Epithelial cell of esophagus (primary cell): Measurements from ENCODE around the gene ITGA2.
A peak's percentile ranks its signal among the peaks of the same experiment; 100 is the strongest.

ENCODE experiments used
- DNase-seq: peaks from one replicate; pipeline ENCODE4 v3.0.0; 2010; ENCODE audit warnings: low read depth
- H3K4me3 ChIP-seq: 2 replicates; pipeline ENCODE4 v1.5.1; 2011; ENCODE audit warnings: mild to moderate bottlenecking, low read length, control low read depth
- TF ChIP-seq, protein P1 (sequence below): IDR thresholded peaks from 2 replicates; pipeline ENCODE4 v1.5.1; 2011; ENCODE audit warnings: low read depth, mild to moderate bottlenecking, low read length, control low read depth, inconsistent platforms; ENCODE audit not compliant: insufficient read depth; ENCODE audit errors: missing control alignments

ITGA2 gene

DNA sequence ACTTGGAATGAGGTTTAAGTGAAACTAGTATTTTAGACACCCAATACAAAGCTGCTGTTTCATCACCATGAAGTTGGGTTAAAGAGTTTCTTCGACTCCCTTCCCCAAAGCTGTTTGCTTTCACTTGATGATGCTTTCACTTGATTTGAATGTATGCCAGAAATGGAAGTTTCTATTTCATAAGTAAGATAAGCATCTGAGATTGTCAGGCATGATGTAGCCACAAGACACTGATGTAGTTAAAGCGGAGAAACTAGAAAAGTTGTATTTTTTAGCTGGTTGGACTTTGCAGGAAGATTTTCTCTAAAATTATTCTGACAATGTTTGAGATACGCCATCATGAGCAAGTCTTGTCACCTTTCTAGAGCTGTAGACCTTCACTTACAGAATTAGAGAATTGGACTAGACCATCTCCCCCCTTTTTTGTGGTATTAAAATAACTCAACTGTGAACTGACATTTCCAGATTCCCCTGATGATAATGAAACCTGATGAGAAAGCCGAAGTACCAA, 100.4 kb downstream of the ITGA2 start:
- DNase-seq, result no peak
- TF ChIP-seq, protein P1, sequence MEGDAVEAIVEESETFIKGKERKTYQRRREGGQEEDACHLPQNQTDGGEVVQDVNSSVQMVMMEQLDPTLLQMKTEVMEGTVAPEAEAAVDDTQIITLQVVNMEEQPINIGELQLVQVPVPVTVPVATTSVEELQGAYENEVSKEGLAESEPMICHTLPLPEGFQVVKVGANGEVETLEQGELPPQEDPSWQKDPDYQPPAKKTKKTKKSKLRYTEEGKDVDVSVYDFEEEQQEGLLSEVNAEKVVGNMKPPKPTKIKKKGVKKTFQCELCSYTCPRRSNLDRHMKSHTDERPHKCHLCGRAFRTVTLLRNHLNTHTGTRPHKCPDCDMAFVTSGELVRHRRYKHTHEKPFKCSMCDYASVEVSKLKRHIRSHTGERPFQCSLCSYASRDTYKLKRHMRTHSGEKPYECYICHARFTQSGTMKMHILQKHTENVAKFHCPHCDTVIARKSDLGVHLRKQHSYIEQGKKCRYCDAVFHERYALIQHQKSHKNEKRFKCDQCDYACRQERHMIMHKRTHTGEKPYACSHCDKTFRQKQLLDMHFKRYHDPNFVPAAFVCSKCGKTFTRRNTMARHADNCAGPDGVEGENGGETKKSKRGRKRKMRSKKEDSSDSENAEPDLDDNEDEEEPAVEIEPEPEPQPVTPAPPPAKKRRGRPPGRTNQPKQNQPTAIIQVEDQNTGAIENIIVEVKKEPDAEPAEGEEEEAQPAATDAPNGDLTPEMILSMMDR, result no peak

DNA sequence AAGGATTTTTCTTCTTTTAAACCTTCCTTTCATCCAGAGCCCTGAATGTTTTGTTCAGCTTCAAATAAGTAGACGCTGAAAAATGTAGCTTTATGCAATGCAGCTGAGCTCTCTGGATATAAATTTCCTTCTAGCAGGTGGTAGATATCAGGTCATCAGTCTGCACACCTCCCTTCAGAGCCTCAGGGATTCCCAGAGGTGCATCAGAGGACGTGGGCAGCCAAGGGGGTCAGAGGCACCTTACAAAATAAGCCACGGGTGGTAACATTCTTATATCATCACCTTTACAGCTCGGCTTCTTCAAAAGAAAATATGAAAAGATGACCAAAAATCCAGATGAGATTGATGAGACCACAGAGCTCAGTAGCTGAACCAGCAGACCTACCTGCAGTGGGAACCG, 101.1 kb downstream of the ITGA2 start:
- H3K4me3 ChIP-seq, result no peak overlapping the region
- TF ChIP-seq, protein P1, result no peak
- no peak for DNase-seq

More for the DNA sequence above, 100.4 kb downstream of the ITGA2 start:
- no peak overlapping the region for H3K4me3 ChIP-seq

DNA sequence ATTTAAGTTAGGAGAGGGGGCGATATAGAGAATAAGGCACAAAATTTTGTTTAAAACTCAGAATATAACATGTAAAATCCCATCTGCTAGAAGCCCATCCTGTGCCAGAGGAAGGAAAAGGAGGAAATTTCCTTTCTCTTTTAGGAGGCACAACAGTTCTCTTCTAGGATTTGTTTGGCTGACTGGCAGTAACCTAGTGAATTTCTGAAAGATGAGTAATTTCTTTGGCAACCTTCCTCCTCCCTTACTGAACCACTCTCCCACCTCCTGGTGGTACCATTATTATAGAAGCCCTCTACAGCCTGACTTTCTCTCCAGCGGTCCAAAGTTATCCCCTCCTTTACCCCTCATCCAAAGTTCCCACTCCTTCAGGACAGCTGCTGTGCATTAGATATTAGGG, 102.1 kb downstream of the ITGA2 start:
- peak; percentile 24 for DNase-seq
- no peak overlapping the region for H3K4me3 ChIP-seq
- TF ChIP-seq, protein P1, result no peak

DNA sequence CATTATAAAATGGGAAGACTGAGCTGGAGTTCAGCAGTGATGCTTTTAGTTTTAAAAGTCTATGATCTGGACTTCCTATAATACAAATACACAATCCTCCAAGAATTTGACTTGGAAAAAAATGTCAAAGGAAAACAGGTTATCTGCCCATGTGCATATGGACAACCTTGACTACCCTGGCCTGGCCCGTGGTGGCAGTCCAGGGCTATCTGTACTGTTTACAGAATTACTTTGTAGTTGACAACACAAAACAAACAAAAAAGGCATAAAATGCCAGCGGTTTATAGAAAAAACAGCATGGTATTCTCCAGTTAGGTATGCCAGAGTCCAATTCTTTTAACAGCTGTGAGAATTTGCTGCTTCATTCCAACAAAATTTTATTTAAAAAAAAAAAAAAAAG, 103.1 kb downstream of the ITGA2 start:
- no peak for DNase-seq
- TF ChIP-seq, protein P1, result no peak
- no peak overlapping the region for H3K4me3 ChIP-seq

DNA sequence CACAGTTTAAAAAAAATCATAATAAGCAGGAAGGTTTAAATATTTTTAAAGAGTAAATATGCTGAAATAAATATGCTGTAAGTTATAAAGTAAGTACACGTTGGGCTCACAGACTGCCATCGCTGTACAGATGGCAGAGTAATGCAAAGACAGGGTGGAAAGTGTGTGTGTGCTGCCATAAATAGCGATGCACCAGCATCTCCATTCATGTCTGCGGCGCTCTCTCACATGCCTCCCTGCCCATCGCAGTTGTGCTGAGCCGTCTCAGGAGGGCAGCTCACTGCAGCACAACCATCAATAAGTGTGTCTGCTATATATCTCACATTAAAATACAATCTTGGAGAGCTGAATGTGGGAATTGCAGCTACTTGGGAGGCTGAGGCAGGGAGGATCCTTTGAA, 106.1 kb downstream of the ITGA2 start:
- DNase-seq, result no peak
- H3K4me3 ChIP-seq, result no peak overlapping the region
- TF ChIP-seq, protein P1, result no peak

DNA sequence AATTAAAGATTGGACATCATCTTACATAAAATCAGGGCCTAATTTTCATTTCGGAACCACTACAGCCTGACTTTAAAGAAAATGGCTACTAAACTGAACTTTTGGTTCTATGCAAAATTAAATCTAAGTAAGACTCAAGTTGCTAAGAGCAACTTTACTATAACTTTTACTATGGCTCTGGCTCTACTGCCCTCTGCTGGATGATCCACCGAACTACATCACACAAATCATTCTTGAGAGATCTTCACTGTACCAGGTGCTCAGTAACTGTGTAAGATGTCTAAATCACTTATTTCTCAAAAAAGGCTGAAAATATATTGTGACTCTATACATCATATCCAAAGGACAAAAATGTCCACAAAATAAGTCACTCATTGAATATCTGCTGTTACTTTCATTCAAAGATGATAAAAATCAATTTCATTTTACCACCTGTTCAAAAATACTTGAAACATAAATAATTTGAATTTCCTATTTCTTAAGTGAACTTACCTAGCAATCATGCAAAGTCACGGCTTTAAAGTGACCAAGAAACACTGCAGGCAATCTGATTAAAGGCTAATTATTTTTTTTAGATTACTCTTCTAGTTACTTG, 106.9 kb downstream of the ITGA2 start:
- H3K4me3 ChIP-seq, result no peak overlapping the region
- peak; percentile 71 for DNase-seq

More for the DNA sequence above, 106.9 kb downstream of the ITGA2 start:
- TF ChIP-seq, protein P1, result peak; percentile 89
